ENCODE results near the gene PNRC2. TPM values are rescaled to one million over a fixed set of nuclear protein-coding genes. Genes with fewer than 3 reads are reported as not detected.

Gene PNRC2
- total RNA-seq, 1 donor from 2014 or later = 106 TPM

- H3K4me1 Mint-ChIP-seq (ENCODE audit: low read depth, unreplicated experiment) = peaks cover 37% of the 10 kb centered on the region
Measured at GRCh38 chr1:23960291-23961020, 828 bp downstream of the PNRC2 start.

GRCh38 chr1:23963617-23964234 is 4.1 kb downstream of the PNRC2 start:
- H3K4me3 Mint-ChIP-seq (ENCODE audit: unreplicated experiment) = peak overlapping the region; percentile 38
- H3K36me3 Mint-ChIP-seq (ENCODE audit: unreplicated experiment) = no peaks in the 10 kb centered on the region

More at GRCh38 chr1:23960291-23961020, 828 bp downstream of the PNRC2 start:
- Mint-ChIP-seq H3K36me3 (ENCODE audit: unreplicated experiment) (no peaks in the 10 kb centered on the region), H3K9me3 (ENCODE audit: unreplicated experiment) (peaks cover 28% of the 10 kb centered on the region), H3K27me3 (ENCODE audit: unreplicated experiment) (peaks cover 10% of the 10 kb centered on the region), H3K27ac (ENCODE audit: unreplicated experiment) (peak overlapping the region; percentile 100), H3K4me3 (ENCODE audit: unreplicated experiment) (peak overlapping the region; percentile 95)
- no peak for DNase-seq
- no peak for TF ChIP-seq CTCF (IDR thresholded peaks at IDR 0.05; ENCODE audit: partially characterized antibody, unreplicated experiment)

GRCh38 chr1:23964235-23964668 is 4.6 kb downstream of the PNRC2 start:
- H3K27ac Mint-ChIP-seq (ENCODE audit: unreplicated experiment) = no peak overlapping the region
- H3K36me3 Mint-ChIP-seq (ENCODE audit: unreplicated experiment) = no peaks in the 10 kb centered on the region

More at GRCh38 chr1:23963617-23964234, 4.1 kb downstream of the PNRC2 start:
- Mint-ChIP-seq H3K4me1 (ENCODE audit: low read depth, unreplicated experiment) (peaks cover 10% of the 10 kb centered on the region), H3K27ac (ENCODE audit: unreplicated experiment) (no peak overlapping the region), H3K27me3 (ENCODE audit: unreplicated experiment) (peaks cover 5% of the 10 kb centered on the region), H3K9me3 (ENCODE audit: unreplicated experiment) (peaks cover 16% of the 10 kb centered on the region)
- TF ChIP-seq CTCF (IDR thresholded peaks at IDR 0.05; ENCODE audit: partially characterized antibody, unreplicated experiment) = no peak
- DNase-seq = no peak

GRCh38 chr1:23964790-23965740 is 5.4 kb downstream of the PNRC2 start:
- Mint-ChIP-seq H3K9me3 (ENCODE audit: unreplicated experiment) (peaks cover 9% of the 10 kb centered on the region), H3K4me1 (ENCODE audit: low read depth, unreplicated experiment) (peaks cover 7% of the 10 kb centered on the region), H3K27me3 (ENCODE audit: unreplicated experiment) (no peaks in the 10 kb centered on the region), H3K4me3 (ENCODE audit: unreplicated experiment) (no peak overlapping the region), H3K27ac (ENCODE audit: unreplicated experiment) (no peak overlapping the region), H3K36me3 (ENCODE audit: unreplicated experiment) (no peaks in the 10 kb centered on the region)
- no peak for TF ChIP-seq CTCF (IDR thresholded peaks at IDR 0.05; ENCODE audit: partially characterized antibody, unreplicated experiment)
- DNase-seq = no peak

More at GRCh38 chr1:23964235-23964668, 4.6 kb downstream of the PNRC2 start:
- no peak for TF ChIP-seq CTCF (IDR thresholded peaks at IDR 0.05; ENCODE audit: partially characterized antibody, unreplicated experiment)
- H3K27me3 Mint-ChIP-seq (ENCODE audit: unreplicated experiment) = peaks cover 3% of the 10 kb centered on the region
- peaks cover 7% of the 10 kb centered on the region for H3K4me1 Mint-ChIP-seq (ENCODE audit: low read depth, unreplicated experiment)
- H3K4me3 Mint-ChIP-seq (ENCODE audit: unreplicated experiment) = peak overlapping the region; percentile 38
- DNase-seq = no peak
- H3K9me3 Mint-ChIP-seq (ENCODE audit: unreplicated experiment) = peaks cover 12% of the 10 kb centered on the region
